ENCODE data around the gene SYTL1. TPM values are rescaled to one million over a fixed set of nuclear protein-coding genes. Genes with fewer than 3 reads are reported as not detected.

The SYTL1 gene
- total and polyA plus RNA-seq, 9 of the 15 experiments (the other 6 are each of a cell fraction or from before 2014, with no cell fraction given): 0.04 to 9.3 (median 1.7) TPM

DNA sequence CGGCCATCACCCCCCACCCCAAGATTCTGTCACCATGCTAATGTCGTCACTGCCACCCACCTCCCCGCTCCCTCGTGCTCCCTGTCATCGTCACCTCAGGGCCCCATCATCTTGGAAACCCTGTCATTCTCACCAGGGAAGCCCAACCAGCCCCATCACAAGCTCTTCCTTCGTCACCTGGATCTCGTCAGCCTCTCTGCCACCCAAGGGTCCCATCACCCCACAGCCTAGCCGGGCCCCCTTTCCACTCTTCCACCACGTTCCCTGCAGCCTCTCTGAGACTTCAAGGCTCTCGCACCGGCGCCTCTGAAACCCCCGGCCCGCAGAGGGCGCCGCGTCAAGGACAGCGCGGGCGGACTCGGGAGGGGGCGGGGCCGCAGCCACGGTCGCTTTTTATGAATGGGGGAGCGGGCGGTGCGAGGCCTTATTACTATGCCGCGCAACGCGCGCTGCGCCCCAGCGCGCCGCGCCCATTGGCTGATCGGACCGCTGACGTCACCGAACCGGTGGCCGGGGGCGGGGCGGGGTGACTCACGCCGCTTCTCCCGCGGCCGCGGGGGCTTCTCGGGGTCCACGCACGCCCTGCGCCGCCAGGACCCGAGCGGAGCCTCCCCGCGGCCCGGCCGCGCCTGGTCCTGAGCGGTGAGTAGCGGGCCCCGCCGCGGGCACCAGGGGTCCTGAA, 50.4 kb downstream of the SYTL1 start, which contains the start of gene GPR3 (continued):
- TF ChIP-seq, protein P1, sequence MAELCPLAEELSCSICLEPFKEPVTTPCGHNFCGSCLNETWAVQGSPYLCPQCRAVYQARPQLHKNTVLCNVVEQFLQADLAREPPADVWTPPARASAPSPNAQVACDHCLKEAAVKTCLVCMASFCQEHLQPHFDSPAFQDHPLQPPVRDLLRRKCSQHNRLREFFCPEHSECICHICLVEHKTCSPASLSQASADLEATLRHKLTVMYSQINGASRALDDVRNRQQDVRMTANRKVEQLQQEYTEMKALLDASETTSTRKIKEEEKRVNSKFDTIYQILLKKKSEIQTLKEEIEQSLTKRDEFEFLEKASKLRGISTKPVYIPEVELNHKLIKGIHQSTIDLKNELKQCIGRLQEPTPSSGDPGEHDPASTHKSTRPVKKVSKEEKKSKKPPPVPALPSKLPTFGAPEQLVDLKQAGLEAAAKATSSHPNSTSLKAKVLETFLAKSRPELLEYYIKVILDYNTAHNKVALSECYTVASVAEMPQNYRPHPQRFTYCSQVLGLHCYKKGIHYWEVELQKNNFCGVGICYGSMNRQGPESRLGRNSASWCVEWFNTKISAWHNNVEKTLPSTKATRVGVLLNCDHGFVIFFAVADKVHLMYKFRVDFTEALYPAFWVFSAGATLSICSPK (IDR thresholded peaks at IDR 0.05; ENCODE audit: borderline replicate concordance): no peak
- no peak; the same call in 1 of the 2 replicates for TF ChIP-seq TOE1 (IDR thresholded peaks at IDR 0.05; ENCODE audit: borderline replicate concordance)
- TF ChIP-seq TOE1 (CRISPR knock-in tag; IDR thresholded peaks at IDR 0.05; ENCODE audit: borderline replicate concordance, low read depth): no peak
- no peak for TF ChIP-seq ZBTB8A (IDR thresholded peaks at IDR 0.05; ENCODE audit: partially characterized antibody)
- no peak for TF ChIP-seq ZNF311 (CRISPR knock-in tag; IDR thresholded peaks at IDR 0.05)
- TF ChIP-seq SLC30A9 (CRISPR knock-in tag; IDR thresholded peaks at IDR 0.05): no peak
- no peak for TF ChIP-seq RUNX1 (IDR thresholded peaks at IDR 0.05; ENCODE audit: low read depth)
- TF ChIP-seq ESRRA (IDR thresholded peaks at IDR 0.05; ENCODE audit: borderline replicate concordance, low read depth): peak; percentile 99
- TF ChIP-seq ETS2 (tag; IDR thresholded peaks at IDR 0.05; ENCODE audit: borderline replicate concordance, poor library complexity, severe bottlenecking): no peak
- TF ChIP-seq SOX6 (IDR thresholded peaks at IDR 0.05): 0 out of 2 replicates have a peak, but pooled peaks have one; percentile 36
- no peak for TF ChIP-seq ZNF184 (CRISPR knock-in tag; IDR thresholded peaks at IDR 0.05)
- TF ChIP-seq XRCC3 (IDR thresholded peaks at IDR 0.05): no peak
- TF ChIP-seq RBM22 (IDR thresholded peaks at IDR 0.05; ENCODE audit: low read depth, low read length, poor library complexity, severe bottlenecking): no peak
- TF ChIP-seq SMARCE1 (IDR thresholded peaks at IDR 0.05): 0 out of 2 replicates have a peak, but pooled peaks have one; percentile 25
- no peak for TF ChIP-seq FOXO4 (CRISPR knock-in tag; IDR thresholded peaks at IDR 0.05)
- peak; percentile 80 for TF ChIP-seq MTA1 (IDR thresholded peaks at IDR 0.05; ENCODE audit: borderline replicate concordance)
- TF ChIP-seq ZNF79 (CRISPR knock-in tag; IDR thresholded peaks at IDR 0.05; ENCODE audit: low read depth): no peak
- TF ChIP-seq, protein P2, sequence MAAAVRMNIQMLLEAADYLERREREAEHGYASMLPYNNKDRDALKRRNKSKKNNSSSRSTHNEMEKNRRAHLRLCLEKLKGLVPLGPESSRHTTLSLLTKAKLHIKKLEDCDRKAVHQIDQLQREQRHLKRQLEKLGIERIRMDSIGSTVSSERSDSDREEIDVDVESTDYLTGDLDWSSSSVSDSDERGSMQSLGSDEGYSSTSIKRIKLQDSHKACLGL (CRISPR knock-in tag; IDR thresholded peaks at IDR 0.05; ENCODE audit: borderline replicate concordance, poor library complexity, severe bottlenecking): no peak
- no peak for TF ChIP-seq BDP1 (IDR thresholded peaks at IDR 0.05; ENCODE audit: insufficient read depth, insufficient read length)
- TF ChIP-seq, protein P3, sequence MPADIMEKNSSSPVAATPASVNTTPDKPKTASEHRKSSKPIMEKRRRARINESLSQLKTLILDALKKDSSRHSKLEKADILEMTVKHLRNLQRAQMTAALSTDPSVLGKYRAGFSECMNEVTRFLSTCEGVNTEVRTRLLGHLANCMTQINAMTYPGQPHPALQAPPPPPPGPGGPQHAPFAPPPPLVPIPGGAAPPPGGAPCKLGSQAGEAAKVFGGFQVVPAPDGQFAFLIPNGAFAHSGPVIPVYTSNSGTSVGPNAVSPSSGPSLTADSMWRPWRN (IDR thresholded peaks at IDR 0.05; ENCODE audit: low read depth): no peak
- TF ChIP-seq PHTF2 (CRISPR knock-in tag; IDR thresholded peaks at IDR 0.05): no peak
- TF ChIP-seq, protein P4, sequence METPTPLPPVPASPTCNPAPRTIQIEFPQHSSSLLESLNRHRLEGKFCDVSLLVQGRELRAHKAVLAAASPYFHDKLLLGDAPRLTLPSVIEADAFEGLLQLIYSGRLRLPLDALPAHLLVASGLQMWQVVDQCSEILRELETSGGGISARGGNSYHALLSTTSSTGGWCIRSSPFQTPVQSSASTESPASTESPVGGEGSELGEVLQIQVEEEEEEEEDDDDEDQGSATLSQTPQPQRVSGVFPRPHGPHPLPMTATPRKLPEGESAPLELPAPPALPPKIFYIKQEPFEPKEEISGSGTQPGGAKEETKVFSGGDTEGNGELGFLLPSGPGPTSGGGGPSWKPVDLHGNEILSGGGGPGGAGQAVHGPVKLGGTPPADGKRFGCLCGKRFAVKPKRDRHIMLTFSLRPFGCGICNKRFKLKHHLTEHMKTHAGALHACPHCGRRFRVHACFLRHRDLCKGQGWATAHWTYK (CRISPR knock-in tag; IDR thresholded peaks at IDR 0.05): no peak

All from K562 (cell line).